ENCODE measurements around the gene RHD.
"Not testable (repeated sequence)": the region's sequence is repeated elsewhere in the genome, so short reads cannot be mapped to it uniquely, and the experiment has no call there.

Gene RHD

DNA sequence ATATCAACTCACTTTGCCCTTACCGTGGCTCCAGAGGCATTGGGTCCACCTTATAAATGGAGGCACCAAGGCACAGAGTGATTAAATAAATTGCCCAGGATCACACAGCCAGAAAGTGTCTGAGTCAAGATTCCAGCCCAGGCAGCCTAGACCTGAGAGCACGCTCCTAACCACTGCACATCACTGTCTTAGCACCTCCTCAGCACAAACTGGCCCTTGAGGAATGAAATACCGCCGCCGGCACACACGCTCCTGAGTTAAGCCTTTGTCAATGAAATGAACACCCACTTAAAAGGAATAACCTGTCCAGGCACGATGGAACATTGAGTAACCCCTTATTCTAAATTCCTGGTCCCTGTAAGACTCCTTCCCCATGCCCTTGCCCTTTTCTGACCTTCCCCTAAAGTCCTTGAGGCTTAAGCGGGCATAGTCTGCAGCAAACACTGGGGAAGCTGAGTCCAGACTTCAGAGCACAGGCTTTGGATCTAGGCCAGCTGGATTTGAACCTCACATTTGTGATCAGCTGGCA is 16.3 kb downstream of the RHD start:
- H4K20me1 ChIP-seq, H3K27ac ChIP-seq, H3K4me2 ChIP-seq, H3K4me3 ChIP-seq, H3K9me3 ChIP-seq, H3K36me3 ChIP-seq, H3K27me3 ChIP-seq, H3K9ac ChIP-seq: not testable (repeated sequence)
- H3K4me1 ChIP-seq, result peaks cover 11% of the 10 kb centered on the region; the same call in 1 of the 2 replicates

- not testable (repeated sequence) for H3K27me3 ChIP-seq, H4K20me1 ChIP-seq, H3K4me3 ChIP-seq, H3K4me1 ChIP-seq, H3K9ac ChIP-seq, H3K4me2 ChIP-seq, H3K9me3 ChIP-seq, H3K27ac ChIP-seq, H3K36me3 ChIP-seq
Observed at GRCh38 chr1:25290043-25290442, 17.7 kb downstream of the RHD start.

- not testable (repeated sequence) for H4K20me1 ChIP-seq, H3K36me3 ChIP-seq, H3K27ac ChIP-seq, H3K4me1 ChIP-seq, H3K9ac ChIP-seq, H3K4me2 ChIP-seq, H3K9me3 ChIP-seq, H3K27me3 ChIP-seq, H3K4me3 ChIP-seq
Observed at GRCh38 chr1:25293426-25293825, 21.1 kb downstream of the RHD start.

DNA sequence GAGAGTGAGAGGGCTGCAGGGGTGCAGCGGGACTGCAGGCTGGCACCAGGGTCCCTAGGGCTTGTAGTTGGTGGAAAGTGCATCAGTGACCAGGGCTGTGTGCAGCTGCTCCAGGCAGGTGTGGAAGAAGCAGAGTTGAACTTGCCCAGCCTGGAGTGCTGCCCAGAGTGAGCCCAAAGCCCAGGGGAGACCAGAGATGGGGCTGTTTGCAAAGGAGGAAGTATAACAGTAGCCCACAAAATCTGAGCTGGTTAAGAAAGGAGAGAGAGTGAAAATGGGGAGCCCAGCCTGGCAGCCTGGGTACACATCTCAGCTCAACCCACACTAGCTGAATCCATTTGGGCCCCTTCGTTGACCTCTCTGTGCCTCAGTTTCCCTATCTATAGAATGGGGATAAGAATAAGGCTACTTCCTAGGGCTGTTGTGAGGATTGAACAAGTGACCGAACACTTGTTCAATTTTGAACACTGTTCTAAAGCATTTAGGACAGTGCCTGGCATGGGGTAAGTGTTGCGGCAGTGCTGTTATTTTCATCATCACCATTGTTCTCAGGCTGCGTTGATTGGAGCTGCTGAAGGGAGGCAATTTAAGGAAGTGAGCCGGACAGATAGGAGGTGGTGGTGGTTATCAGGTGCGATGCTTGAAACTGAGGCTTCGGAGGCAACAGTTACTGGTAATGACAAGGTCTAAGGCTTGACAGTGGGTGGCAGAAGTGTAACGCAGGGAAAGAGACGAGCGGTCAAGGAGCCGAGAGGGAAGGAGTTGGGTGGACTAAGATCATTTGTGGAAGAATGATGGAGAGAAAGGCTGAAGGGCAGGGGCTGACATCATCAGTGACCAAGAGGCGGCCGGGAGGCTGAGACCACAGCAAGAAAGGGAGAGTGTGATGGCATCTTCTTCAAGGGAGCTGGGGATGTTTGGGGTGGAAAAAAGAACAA is 22.8 kb downstream of the RHD start:
- H4K20me1 ChIP-seq, H3K27ac ChIP-seq, H3K4me2 ChIP-seq, H3K9me3 ChIP-seq, H3K27me3 ChIP-seq, H3K4me1 ChIP-seq, H3K36me3 ChIP-seq, H3K9ac ChIP-seq, H3K4me3 ChIP-seq: not testable (repeated sequence)

DNA sequence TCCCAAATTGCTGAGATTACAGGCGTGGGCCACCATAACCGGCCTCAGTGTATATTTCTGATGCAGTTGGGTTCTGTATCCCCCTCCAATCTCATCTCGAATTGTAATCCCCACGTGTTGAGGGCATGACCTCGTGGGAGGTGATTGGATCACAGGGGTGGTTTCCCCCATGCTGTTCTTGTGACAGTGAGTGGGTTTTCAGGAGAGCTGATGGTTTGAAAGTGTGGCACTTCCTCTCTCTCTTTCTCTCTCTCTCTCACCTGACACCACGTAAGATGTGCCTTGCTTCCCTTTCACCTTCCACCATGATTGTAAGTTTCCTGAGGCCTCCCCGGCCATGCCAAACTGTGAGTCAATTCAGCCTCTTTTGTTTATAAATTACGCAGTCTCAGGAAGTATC is 24.2 kb downstream of the RHD start:
- H3K4me1 ChIP-seq, H3K9me3 ChIP-seq, H3K4me2 ChIP-seq: not testable (repeated sequence)

DNA sequence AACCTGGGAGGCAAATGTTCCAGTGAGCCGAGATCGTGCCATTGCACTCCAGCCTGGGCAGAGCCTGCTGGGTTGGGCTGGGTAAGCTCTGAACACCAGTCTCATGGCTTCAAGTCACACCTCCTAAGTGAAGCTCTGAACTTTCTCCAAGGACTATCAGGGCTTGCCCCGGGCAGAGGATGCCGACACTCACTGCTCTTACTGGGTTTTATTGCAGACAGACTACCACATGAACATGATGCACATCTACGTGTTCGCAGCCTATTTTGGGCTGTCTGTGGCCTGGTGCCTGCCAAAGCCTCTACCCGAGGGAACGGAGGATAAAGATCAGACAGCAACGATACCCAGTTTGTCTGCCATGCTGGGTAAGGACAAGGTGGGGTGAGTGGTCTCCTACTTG is 28.4 kb downstream of the RHD start:
- H3K4me1 ChIP-seq, H4K20me1 ChIP-seq, H3K36me3 ChIP-seq, H3K9ac ChIP-seq, H3K4me2 ChIP-seq, H3K4me3 ChIP-seq, H3K27ac ChIP-seq, H3K27me3 ChIP-seq, H3K9me3 ChIP-seq: not testable (repeated sequence)

More for the DNA sequence above, 24.2 kb downstream of the RHD start:
- not testable (repeated sequence) for H3K9ac ChIP-seq, H3K36me3 ChIP-seq, H3K4me3 ChIP-seq, H3K27me3 ChIP-seq, H4K20me1 ChIP-seq, H3K27ac ChIP-seq

DNA sequence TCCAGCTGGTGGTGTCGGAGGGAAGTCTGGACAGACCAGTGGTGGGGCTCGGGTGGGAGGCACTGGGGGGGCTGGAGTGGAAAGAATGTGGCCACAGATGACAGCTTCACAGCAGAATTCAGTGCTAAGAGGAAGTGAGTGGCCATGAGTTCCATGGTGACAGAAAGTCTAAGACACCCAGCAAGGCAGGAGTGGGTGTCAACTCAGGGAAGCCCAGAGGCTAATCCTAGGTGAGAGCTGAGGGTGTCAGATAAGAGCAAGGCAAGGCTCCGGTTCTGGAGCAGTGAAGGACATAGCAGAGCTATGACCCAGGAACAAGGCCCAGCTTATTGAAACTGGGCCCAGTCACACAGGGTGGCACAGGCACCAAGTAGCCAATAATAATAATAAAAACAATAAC is 30.0 kb downstream of the RHD start:
- H3K27me3 ChIP-seq, H3K4me1 ChIP-seq, H3K9ac ChIP-seq, H3K36me3 ChIP-seq, H3K4me2 ChIP-seq, H3K27ac ChIP-seq, H3K4me3 ChIP-seq, H3K9me3 ChIP-seq, H4K20me1 ChIP-seq: not testable (repeated sequence)

GRCh38 chr1:25304936-25305335 is 32.6 kb downstream of the RHD start:
- H3K4me2 ChIP-seq, result not testable (repeated sequence)

GRCh38 chr1:25308168-25308567 is 35.9 kb downstream of the RHD start:
- H3K4me3 ChIP-seq, H3K9ac ChIP-seq, H3K27me3 ChIP-seq, H3K4me2 ChIP-seq, H3K4me1 ChIP-seq, H3K27ac ChIP-seq, H4K20me1 ChIP-seq, H3K9me3 ChIP-seq, H3K36me3 ChIP-seq: not testable (repeated sequence)

More at GRCh38 chr1:25304936-25305335, 32.6 kb downstream of the RHD start:
- H3K9me3 ChIP-seq, H3K9ac ChIP-seq, H3K27ac ChIP-seq, H3K27me3 ChIP-seq, H4K20me1 ChIP-seq, H3K4me3 ChIP-seq, H3K36me3 ChIP-seq, H3K4me1 ChIP-seq: not testable (repeated sequence)

- not testable (repeated sequence) for H3K27me3 ChIP-seq, H4K20me1 ChIP-seq, H3K4me1 ChIP-seq, H3K9me3 ChIP-seq, H3K4me2 ChIP-seq, H3K9ac ChIP-seq, H3K36me3 ChIP-seq, H3K27ac ChIP-seq, H3K4me3 ChIP-seq
Observed at GRCh38 chr1:25309085-25309484, 36.8 kb downstream of the RHD start.

GRCh38 chr1:25309486-25309885 is 37.2 kb downstream of the RHD start:
- not testable (repeated sequence) for H3K4me2 ChIP-seq, H4K20me1 ChIP-seq, H3K9ac ChIP-seq, H3K36me3 ChIP-seq, H3K4me1 ChIP-seq, H3K27me3 ChIP-seq, H3K4me3 ChIP-seq, H3K9me3 ChIP-seq, H3K27ac ChIP-seq

- not testable (repeated sequence) for H3K36me3 ChIP-seq, H3K4me1 ChIP-seq, H3K4me2 ChIP-seq, H3K9ac ChIP-seq, H3K9me3 ChIP-seq, H3K27ac ChIP-seq, H3K27me3 ChIP-seq, H3K4me3 ChIP-seq, H4K20me1 ChIP-seq
Observed at GRCh38 chr1:25312806-25313470, 40.6 kb downstream of the RHD start.

GRCh38 chr1:25320314-25320938 is 48.1 kb downstream of the RHD start:
- H3K4me2 ChIP-seq, H3K4me1 ChIP-seq, H3K36me3 ChIP-seq, H4K20me1 ChIP-seq, H3K9ac ChIP-seq, H3K4me3 ChIP-seq, H3K27ac ChIP-seq, H3K27me3 ChIP-seq, H3K9me3 ChIP-seq: not testable (repeated sequence)

- not testable (repeated sequence) for H3K4me1 ChIP-seq
Observed at GRCh38 chr1:25322127-25322526, 49.8 kb downstream of the RHD start.

More at GRCh38 chr1:25322127-25322526, 49.8 kb downstream of the RHD start:
- H3K36me3 ChIP-seq, H4K20me1 ChIP-seq, H3K27ac ChIP-seq, H3K4me3 ChIP-seq, H3K9me3 ChIP-seq, H3K27me3 ChIP-seq, H3K4me2 ChIP-seq, H3K9ac ChIP-seq: not testable (repeated sequence)
